Measurements from ENCODE around the gene LRRC66. TPM values are rescaled to one million over a fixed set of nuclear protein-coding genes. Genes with fewer than 3 reads are reported as not detected.

The LRRC66 gene
- total RNA-seq, 1 donor from 2014 or later = 0.25 TPM

DNA sequence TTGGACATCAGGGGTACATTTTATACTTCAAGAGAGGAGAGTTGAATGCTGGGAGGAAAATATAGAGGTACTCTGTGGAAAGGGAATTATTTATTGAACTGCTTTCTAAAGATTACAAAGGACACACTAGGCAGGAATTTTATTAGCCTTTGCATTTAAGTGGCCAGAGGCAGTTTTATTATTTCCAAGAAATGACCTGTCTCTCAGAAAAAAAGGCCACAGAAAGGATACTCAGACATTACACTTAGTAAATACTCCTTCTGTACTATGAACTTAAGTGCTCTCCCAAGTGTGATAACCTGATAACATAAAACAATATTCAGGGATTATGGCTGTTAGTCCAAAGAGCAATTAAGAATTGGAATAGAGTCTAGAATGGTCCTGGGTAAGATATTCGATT, 7.5 kb downstream of the LRRC66 start:
- TF ChIP-seq, protein P1, sequence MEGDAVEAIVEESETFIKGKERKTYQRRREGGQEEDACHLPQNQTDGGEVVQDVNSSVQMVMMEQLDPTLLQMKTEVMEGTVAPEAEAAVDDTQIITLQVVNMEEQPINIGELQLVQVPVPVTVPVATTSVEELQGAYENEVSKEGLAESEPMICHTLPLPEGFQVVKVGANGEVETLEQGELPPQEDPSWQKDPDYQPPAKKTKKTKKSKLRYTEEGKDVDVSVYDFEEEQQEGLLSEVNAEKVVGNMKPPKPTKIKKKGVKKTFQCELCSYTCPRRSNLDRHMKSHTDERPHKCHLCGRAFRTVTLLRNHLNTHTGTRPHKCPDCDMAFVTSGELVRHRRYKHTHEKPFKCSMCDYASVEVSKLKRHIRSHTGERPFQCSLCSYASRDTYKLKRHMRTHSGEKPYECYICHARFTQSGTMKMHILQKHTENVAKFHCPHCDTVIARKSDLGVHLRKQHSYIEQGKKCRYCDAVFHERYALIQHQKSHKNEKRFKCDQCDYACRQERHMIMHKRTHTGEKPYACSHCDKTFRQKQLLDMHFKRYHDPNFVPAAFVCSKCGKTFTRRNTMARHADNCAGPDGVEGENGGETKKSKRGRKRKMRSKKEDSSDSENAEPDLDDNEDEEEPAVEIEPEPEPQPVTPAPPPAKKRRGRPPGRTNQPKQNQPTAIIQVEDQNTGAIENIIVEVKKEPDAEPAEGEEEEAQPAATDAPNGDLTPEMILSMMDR (IDR thresholded peaks at IDR 0.05; ENCODE audit: borderline replicate concordance) = no peak
- DNase-seq = no peak
- no peak overlapping the region for H3K27ac ChIP-seq (replicated peaks)
- no peaks in the 10 kb centered on the region for H3K27me3 ChIP-seq (ENCODE audit: low read depth)
- intact Hi-C loops (cut with micrococcal nuclease) = no loop called here
- no peak overlapping the region for H3K4me3 ChIP-seq
- no peaks in the 10 kb centered on the region for H3K9me3 ChIP-seq (replicated peaks)
- H3K4me1 ChIP-seq = no peaks in the 10 kb centered on the region
- peaks cover 44% of the 10 kb centered on the region for H3K36me3 ChIP-seq

- H3K27me3 ChIP-seq (ENCODE audit: low read depth) = no peaks in the 10 kb centered on the region
- H3K4me1 ChIP-seq = no peaks in the 10 kb centered on the region
- no peaks in the 10 kb centered on the region for H3K9me3 ChIP-seq (replicated peaks)
- no peak overlapping the region for H3K27ac ChIP-seq (replicated peaks)
- TF ChIP-seq, protein P1 (IDR thresholded peaks at IDR 0.05; ENCODE audit: borderline replicate concordance) = no peak
- intact Hi-C loops (cut with micrococcal nuclease) = no loop called here
- no peak overlapping the region for H3K4me3 ChIP-seq
- H3K36me3 ChIP-seq = peaks cover 37% of the 10 kb centered on the region
- no peak for DNase-seq
These were observed 9.2 kb downstream of the LRRC66 start for GRCh38 chr4:52010986-52011385.

GRCh38 chr4:52006887-52007286, 13.3 kb downstream of the LRRC66 start:
- DNase-seq = no peak
- intact Hi-C loops (cut with micrococcal nuclease) = no loop called here
- TF ChIP-seq, protein P1 (IDR thresholded peaks at IDR 0.05; ENCODE audit: borderline replicate concordance) = no peak
- Histone ChIP-seq H3K9me3 (replicated peaks) (no peaks in the 10 kb centered on the region), H3K36me3 (peaks cover 17% of the 10 kb centered on the region), H3K27ac (replicated peaks) (no peak overlapping the region), H3K4me1 (no peaks in the 10 kb centered on the region), H3K27me3 (ENCODE audit: low read depth) (no peaks in the 10 kb centered on the region), H3K4me3 (no peak overlapping the region)

GRCh38 chr4:52005604-52006273, 14.4 kb downstream of the LRRC66 start:
- H3K4me3 ChIP-seq = no peak overlapping the region
- no peaks in the 10 kb centered on the region for H3K9me3 ChIP-seq (replicated peaks)
- intact Hi-C loops (cut with micrococcal nuclease) = no loop called here
- no peaks in the 10 kb centered on the region for H3K4me1 ChIP-seq
- peaks cover 5% of the 10 kb centered on the region for H3K36me3 ChIP-seq
- TF ChIP-seq, protein P1 (IDR thresholded peaks at IDR 0.05; ENCODE audit: borderline replicate concordance) = no peak
- H3K27me3 ChIP-seq (ENCODE audit: low read depth) = no peaks in the 10 kb centered on the region
- H3K27ac ChIP-seq (replicated peaks) = no peak overlapping the region
- DNase-seq = no peak

DNA sequence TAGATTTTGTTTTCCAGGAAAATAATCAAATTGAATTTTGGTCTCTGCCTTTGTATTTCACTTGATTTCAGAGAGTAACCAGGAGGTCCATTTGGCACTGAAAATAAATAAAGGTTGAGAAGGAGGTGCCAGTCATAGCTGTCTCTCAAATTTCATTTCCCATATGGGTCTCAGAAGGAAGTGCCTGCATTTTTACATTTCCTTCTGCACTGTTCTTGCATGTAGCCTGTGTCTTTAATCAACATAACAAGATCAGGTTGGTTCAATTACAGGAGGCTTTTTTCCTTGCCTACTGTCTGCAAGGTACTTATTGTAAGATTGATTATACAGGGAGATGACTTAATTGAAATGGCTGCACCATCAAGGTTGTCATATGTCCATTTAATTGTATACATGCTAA, 15.7 kb downstream of the LRRC66 start:
- Histone ChIP-seq H3K36me3 (no peaks in the 10 kb centered on the region), H3K4me3 (no peak overlapping the region), H3K4me1 (no peaks in the 10 kb centered on the region), H3K9me3 (replicated peaks) (no peaks in the 10 kb centered on the region), H3K27ac (replicated peaks) (no peak overlapping the region), H3K27me3 (ENCODE audit: low read depth) (no peaks in the 10 kb centered on the region)
- no peak for DNase-seq
- intact Hi-C loops (cut with micrococcal nuclease) = no loop called here
- TF ChIP-seq, protein P1 (IDR thresholded peaks at IDR 0.05; ENCODE audit: borderline replicate concordance) = no peak

All from left ventricle myocardium inferior (tissue), 1 donor.